ENCODE data around the gene ACER3. TPM values are rescaled to one million over a fixed set of nuclear protein-coding genes. Genes with fewer than 3 reads are reported as not detected.

ACER3 gene
- total and polyA plus RNA-seq, 2 of the 4 experiments (the other 2 are of a cell fraction) = 3.5 to 10.0 TPM

DNA sequence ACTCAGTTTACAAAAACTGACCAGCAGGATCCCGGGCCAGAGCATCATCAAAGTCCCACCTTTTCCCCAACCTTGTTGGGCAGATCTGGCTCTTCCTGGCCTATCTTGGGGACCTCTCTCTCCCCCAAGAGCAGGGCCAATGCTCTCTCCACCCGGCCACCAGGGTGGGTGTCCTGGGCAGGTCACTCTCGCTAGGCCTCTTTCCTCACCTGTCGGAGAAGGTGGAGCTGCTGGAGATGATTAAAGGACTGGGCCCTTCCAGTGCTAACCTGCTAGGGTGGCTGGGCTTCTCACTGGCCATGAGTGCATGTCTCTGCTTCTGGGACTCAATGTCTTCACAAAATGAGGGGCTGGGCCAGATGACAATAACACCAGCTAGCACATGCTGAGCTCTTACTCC is 203.1 kb downstream of the ACER3 start:
- H3K9me3 ChIP-seq (ENCODE audit: control insufficient read depth, insufficient read depth, low read length) = no peaks in the 10 kb centered on the region
- no peak overlapping the region for H2BK20ac ChIP-seq (ENCODE audit: low read depth, low read length)
- H3K9ac ChIP-seq (ENCODE audit: low read depth, low read length) = no peak overlapping the region
- H3K4me1 ChIP-seq (ENCODE audit: control insufficient read depth, insufficient read depth, low read length) = peaks cover 11% of the 10 kb centered on the region
- DNase-seq = no peak
- CTCF ChIA-PET = interaction anchor here (0.6 to 1.8 kb wide), 2 partner anchors 27 to 144 kb away, joined by 3 to 5 read pairs; no protein-coding TSS in a partner anchor
- no peak overlapping the region for H2AK5ac ChIP-seq (ENCODE audit: low read depth, low read length)
- no peak overlapping the region for H2AFZ ChIP-seq (replicated peaks; ENCODE audit: low read length, poor library complexity)
- H4K5ac ChIP-seq (ENCODE audit: low read depth, low read length) = no peak overlapping the region
- intact Hi-C loops (cut with micrococcal nuclease) = no loop called here
- dilution Hi-C loops (cut with HindIII; ENCODE audit: low sequenced_read_pairs, unreplicated experiment) = no loop called here
- POLR2A ChIA-PET (ENCODE audit: unreplicated experiment) = no interaction called here
- no peaks in the 10 kb centered on the region for H3K36me3 ChIP-seq (ENCODE audit: control insufficient read depth, insufficient read depth, low read length)
- 100% methylated on average over 1 of the region's 4 CpGs; no CpG with 5 or more reads in 1 of the 2 experiments for WGBS, 2 experiments (ENCODE audit: extremely low coverage in 2 of 2, insufficient read length in 1 of 2)
- no peak overlapping the region for H3K14ac ChIP-seq (replicated peaks; ENCODE audit: low read depth, low read length)
- H3K4ac ChIP-seq (ENCODE audit: low read depth, low read length) = no peak overlapping the region
- H3K23ac ChIP-seq (ENCODE audit: low read depth, low read length) = no peak overlapping the region
- peaks cover 9% of the 10 kb centered on the region for H3K27me3 ChIP-seq (ENCODE audit: control insufficient read depth, insufficient read depth, low read length)
- H3K27ac ChIP-seq (ENCODE audit: insufficient read depth, low read length) = no peak overlapping the region
- no peak overlapping the region for H2BK15ac ChIP-seq (ENCODE audit: low read depth, low read length)
- in situ Hi-C loops (cut with MboI; ENCODE audit: low sequenced_read_pairs) = no loop called here
- peaks cover 7 to 20% of the 10 kb centered on the region in 2 experiments; a peak in 3 of 4 replicates for H3K79me1 ChIP-seq (ENCODE audit: low read depth in 1 of 2, low read length in 2 of 2)
- no peak overlapping the region for H4K8ac ChIP-seq (ENCODE audit: low read depth in 2 of 2, low read length in 2 of 2)
- no peak overlapping the region for H3K18ac ChIP-seq (ENCODE audit: low read depth, low read length)
- H4K20me1 ChIP-seq (ENCODE audit: insufficient read depth, low read length) = no peaks in the 10 kb centered on the region
- no peak overlapping the region for H2AK9ac ChIP-seq (replicated peaks; ENCODE audit: low read depth, low read length, poor library complexity)
- H3K4me3 ChIP-seq (ENCODE audit: insufficient read depth, low read depth, low read length) = no peak overlapping the region
- H3K4me2 ChIP-seq (ENCODE audit: low read depth, low read length) = no peak overlapping the region
- H2BK120ac ChIP-seq (ENCODE audit: low read depth, low read length) = no peak overlapping the region
- no peak overlapping the region for H3K56ac ChIP-seq (ENCODE audit: extremely low read depth, insufficient read depth, low read length)
- no peak for ATAC-seq (ENCODE audit: low read depth)
- H4K91ac ChIP-seq (ENCODE audit: insufficient read depth, low read depth, low read length) = no peak overlapping the region
- no peak overlapping the region for H2BK5ac ChIP-seq (ENCODE audit: low read depth, low read length, poor library complexity, severe bottlenecking)
- TF ChIP-seq MAFK (IDR thresholded peaks at IDR 0.05; ENCODE audit: low read depth, low read length) (no peak), BHLHE40 (IDR thresholded peaks at IDR 0.05; ENCODE audit: low read depth, low read length) (no peak), RCOR1 (IDR thresholded peaks at IDR 0.05; ENCODE audit: insufficient replicate concordance, low read length) (no peak), CHD1 (IDR thresholded peaks at IDR 0.05; ENCODE audit: low read depth, low read length) (no peak), MAZ (IDR thresholded peaks at IDR 0.05; ENCODE audit: borderline replicate concordance, low read depth, low read length) (no peak), POLR2A (IDR thresholded peaks at IDR 0.05; ENCODE audit: low read depth, low read length) (no peak), MXI1 (IDR thresholded peaks at IDR 0.05; ENCODE audit: borderline replicate concordance, low read depth, low read length) (no peak), RAD21 (IDR thresholded peaks at IDR 0.05; ENCODE audit: low read length) (no peak), USF2 (IDR thresholded peaks at IDR 0.05; ENCODE audit: low read depth, low read length) (no peak), SMC3 (IDR thresholded peaks at IDR 0.05; ENCODE audit: low read depth, low read length) (no peak), RFX5 (IDR thresholded peaks at IDR 0.05; ENCODE audit: low read depth, low read length) (no peak), CEBPB (IDR thresholded peaks at IDR 0.05; ENCODE audit: low read depth, low read length) (no peak), NFE2L2 (IDR thresholded peaks at IDR 0.05; ENCODE audit: low read depth, low read length) (no peak), FOS (IDR thresholded peaks at IDR 0.05; ENCODE audit: low read depth, low read length) (no peak)
- TF ChIP-seq, protein P1, sequence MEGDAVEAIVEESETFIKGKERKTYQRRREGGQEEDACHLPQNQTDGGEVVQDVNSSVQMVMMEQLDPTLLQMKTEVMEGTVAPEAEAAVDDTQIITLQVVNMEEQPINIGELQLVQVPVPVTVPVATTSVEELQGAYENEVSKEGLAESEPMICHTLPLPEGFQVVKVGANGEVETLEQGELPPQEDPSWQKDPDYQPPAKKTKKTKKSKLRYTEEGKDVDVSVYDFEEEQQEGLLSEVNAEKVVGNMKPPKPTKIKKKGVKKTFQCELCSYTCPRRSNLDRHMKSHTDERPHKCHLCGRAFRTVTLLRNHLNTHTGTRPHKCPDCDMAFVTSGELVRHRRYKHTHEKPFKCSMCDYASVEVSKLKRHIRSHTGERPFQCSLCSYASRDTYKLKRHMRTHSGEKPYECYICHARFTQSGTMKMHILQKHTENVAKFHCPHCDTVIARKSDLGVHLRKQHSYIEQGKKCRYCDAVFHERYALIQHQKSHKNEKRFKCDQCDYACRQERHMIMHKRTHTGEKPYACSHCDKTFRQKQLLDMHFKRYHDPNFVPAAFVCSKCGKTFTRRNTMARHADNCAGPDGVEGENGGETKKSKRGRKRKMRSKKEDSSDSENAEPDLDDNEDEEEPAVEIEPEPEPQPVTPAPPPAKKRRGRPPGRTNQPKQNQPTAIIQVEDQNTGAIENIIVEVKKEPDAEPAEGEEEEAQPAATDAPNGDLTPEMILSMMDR (conservative IDR thresholded peaks at IDR 0.05; ENCODE audit: low read depth, low read length) = no peak
- TF ChIP-seq, protein P2, sequence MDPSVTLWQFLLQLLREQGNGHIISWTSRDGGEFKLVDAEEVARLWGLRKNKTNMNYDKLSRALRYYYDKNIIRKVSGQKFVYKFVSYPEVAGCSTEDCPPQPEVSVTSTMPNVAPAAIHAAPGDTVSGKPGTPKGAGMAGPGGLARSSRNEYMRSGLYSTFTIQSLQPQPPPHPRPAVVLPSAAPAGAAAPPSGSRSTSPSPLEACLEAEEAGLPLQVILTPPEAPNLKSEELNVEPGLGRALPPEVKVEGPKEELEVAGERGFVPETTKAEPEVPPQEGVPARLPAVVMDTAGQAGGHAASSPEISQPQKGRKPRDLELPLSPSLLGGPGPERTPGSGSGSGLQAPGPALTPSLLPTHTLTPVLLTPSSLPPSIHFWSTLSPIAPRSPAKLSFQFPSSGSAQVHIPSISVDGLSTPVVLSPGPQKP (IDR thresholded peaks at IDR 0.05; ENCODE audit: borderline replicate concordance, low read depth, low read length) = no peak
- no TSS peak for BruUV-seq (replicated peaks)
- H3K9me1 ChIP-seq (ENCODE audit: insufficient read depth, low read length) = no peaks in the 10 kb centered on the region
